HG03103 (cell line): ENCODE measurements around the gene CTNND1.

Source experiments
- ATAC-seq: cut with Tn5 transposase; IDR thresholded peaks from one replicate; pipeline ENCODE4 v1.9.1; 2021; ENCODE audit warnings: low read depth; ENCODE audit not compliant: unreplicated experiment

The CTNND1 gene

DNA sequence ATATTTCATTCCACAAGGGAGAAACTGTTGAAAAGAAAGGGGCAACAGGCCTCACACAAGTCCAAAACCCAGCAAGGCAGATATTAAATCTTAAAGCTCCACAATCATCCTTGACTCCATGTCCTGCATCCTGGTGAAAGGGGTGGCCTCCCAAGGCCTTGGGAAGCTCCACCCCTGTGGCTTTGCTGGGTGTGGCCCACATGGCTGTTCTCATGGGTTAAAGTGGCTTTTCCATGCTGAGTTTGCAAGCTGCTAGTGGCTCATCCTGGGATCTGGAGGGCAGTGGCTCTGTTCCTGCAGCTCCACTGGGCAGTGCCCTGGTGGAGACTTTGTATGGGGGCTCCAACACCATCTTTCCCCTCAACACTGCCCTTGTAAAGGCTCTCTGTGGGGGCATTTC lies 106.4 kb downstream of the CTNND1 start:
- ATAC-seq: no peak

DNA sequence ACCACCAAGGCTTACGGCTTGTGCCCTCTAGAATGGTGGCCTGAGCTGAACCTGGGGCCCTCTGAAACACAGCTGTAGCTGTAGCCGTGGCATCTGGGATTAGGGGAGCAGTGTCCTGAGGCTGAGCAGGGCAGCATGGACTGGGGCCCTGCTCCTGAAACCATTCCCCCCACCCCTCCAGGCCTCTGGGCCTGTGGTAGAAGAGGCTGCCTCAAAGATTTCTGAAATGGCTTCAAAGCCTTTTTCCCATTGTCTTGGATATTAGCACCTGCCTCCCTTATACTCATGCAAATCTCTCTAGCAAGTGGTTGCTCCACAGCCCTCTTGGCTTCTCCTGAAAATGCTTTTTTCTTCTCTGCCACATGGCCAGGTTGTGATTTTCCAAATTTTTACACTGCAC lies 106.9 kb downstream of the CTNND1 start:
- ATAC-seq: no peak
